GM19238 (cell line): ENCODE data around the gene SIPA1L3.
"Not testable (repeated sequence)": the region's sequence is repeated elsewhere in the genome, so short reads cannot be mapped to it uniquely, and the experiment has no call there.

ENCODE experiments used
- DNase-seq: peaks from one replicate; pipeline ENCODE4 v3.0.0; 2011; ENCODE audit warnings: low spot score; ENCODE audit not compliant: insufficient read length

Gene SIPA1L3

DNA sequence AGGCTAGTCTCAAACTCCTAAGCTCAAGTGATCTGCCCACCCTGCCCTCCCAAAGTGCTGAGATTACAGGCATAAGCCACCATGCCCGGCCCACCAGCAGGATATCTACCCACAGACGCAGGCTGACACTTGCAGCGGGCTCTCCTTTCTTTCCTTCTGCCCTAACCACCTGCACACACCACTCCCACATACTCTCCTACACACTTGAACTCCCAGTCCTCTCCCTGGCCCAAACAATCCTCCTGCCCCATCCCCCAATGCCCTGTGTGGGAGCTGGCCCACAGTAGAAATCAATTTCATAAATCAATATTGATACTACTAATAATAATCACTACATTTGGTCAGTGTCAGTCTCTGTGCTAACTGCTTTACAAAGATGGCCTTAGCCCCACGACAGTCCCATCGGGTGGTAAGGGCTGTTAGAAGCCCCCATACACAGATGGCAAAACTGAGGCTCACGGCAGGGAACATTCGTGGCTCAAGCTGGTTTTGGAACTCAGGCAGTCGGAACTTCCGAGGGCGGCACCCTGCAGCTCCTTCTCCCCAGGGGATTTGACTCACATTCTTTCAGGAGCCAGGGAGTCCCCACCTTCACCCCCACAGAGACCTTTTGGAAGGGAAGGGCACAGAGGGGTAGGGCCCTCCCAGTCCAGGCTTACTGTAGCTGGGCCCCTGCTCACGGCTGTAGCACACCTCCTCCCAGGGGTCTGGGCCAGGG lies 320.4 kb downstream of the SIPA1L3 start:
- DNase-seq = no peak

DNA sequence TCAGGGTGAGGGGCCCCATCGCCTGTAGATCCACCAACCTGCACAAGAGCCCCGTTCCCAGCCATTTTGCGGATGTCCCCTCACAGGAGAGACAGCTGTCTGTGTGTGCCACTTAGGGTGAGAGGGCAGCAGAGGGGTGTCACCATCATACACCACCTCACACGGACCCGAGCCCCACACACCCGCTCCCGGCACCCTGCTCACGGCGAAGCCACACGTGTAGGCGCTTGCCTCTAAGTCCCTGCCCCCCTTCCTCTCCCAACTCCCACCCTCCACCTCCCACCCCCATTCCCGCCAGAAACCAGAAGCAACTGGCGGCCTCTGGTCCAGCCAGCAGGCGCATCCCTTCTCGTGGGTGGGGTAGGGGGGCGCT lies 321.0 kb downstream of the SIPA1L3 start:
- no peak for DNase-seq

DNA sequence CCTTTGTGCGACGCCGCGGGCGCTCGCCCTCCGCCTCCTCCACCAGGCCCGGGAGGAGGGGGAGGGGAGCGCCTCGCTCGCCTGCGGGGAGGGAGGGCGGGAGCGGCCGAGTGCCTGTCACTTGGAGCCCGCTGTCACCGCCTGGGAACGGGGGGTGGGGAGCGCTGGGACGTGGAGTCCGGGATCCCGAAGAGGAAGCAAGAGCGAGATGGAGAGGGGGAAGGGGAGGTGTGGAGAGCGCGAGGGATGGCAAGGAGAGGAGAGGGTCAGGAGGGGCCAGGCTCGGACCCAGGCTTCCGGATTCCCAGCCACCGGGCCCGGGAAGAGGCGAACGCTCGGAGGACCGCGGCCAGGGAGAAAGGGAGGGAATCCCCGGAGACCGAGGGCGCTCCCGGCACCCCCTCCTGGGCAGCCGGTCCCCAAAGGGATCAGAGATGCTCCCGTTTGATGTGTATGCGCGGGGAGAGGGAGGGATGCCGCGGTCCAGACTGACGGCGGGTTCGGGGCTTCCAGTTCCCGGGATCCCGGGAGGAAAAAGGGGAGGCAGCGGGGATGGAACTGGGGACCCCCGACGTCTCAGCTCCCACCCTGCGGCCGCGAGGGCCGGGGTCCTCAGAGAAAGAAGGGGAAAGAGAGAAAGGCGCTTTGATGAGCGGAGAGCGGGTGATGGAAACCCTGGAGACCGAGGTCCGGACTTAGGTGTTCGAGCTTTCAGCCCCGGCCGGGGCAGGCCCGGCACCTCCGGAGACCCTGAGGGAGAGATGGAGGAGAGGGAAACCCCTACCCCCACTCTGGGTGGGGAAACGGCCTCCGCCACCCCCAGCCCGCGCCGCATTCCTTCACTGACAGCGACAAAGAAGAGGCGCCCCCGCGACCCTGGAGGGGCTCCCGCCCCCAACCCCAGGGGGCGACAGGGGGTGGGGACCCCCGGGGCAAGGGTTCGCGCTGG lies 321.8 kb downstream of the SIPA1L3 start:
- DNase-seq = no peak

DNA sequence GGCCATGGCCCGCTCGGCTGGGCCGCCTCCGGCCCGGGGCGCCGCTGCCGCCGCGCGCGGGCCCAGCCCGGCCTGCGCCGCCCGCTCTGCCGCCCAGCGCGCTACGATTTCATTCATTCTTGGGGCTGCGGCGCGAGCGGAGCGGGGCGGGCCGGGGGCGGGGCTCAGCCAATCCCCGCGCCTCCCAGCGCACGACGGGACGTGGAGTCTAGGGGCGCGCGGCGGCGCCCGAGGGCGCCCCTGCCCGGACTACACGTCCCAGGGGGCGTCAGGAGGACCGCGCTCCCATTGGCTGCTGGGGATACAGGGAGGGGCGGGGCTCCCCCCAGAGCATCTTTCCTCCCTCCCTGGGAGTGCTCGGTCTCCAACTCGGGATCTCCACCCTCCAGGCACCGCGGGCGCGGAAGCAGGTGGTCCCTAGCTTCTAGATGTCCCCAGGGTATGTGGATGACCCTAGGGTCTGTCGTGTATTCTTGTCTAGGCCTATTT lies 322.6 kb downstream of the SIPA1L3 start:
- DNase-seq = peak; percentile 85

DNA sequence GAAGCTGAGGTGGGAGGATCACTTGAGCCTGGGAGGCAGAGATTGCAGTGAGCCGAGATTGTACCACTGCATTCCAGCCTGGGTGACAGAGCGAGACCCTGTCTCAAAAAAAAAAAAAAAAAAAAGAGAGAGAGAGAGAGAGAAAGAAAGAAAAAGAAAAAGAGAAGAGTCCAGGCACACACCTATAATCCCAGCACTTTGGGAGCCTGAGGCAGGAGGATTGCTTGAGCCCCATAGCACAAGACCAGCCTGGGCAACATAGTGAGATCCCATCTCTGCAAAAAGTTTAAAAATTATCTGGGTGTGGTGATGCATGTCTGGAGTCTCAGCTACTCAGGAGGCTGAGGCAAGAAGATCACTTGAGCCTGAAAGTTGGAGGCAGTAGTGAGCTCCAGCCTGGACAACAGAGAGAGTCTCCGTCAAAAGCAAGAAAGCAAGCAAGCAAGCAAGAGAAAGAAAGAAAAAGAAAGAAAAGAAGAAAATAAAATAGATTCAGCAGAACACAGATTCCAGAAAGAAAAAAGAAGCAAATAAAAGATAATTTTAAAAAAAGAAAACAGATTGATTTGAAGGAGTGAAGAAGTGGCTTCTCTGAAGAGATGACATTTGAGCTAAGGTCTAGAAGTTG lies 323.6 kb downstream of the SIPA1L3 start:
- DNase-seq = not testable (repeated sequence)

DNA sequence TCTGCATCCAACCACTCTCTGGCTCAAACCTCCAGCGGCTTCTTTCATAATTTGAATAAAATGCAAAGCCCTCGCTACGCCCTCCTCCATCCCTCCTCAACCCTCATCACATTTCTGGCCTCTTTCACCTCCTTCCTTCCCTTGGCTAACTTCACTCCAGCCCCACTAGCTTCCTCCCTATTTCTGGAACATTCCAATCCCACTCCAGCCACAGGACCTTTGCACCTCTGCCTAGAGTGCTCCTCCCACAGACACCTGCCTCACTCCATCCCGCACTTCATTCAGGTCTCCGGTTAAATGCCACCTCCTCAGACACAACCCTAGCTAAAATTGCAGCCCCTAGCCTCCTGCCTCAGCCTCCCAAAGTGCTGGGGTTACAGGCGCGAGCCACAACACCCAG lies 324.9 kb downstream of the SIPA1L3 start:
- DNase-seq = no peak

DNA sequence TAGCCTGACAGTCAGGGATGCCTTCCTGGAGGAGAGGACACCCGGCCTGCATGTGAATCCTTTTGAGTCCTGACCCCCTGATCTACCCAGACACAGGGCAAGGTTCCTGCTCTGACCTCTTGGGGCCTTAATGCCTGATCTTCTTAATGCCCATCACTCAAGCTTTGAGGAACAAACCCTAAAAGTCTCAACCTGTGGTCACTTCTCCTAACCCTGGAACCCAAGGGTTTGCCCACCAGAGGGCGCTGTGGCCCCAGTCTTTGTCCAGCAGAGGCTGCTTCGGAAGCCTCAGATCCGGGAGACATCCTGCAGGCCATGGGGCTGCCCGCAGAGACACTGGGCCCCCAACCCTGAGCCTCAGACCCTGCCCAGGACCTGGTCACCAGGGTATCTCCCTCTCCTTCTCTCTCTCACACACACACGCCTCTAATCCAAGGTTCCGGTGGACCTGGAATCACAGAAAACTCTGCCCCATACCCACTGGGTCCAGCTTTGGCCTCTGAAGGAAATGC lies 326.8 kb downstream of the SIPA1L3 start:
- DNase-seq = peak; percentile 76

DNA sequence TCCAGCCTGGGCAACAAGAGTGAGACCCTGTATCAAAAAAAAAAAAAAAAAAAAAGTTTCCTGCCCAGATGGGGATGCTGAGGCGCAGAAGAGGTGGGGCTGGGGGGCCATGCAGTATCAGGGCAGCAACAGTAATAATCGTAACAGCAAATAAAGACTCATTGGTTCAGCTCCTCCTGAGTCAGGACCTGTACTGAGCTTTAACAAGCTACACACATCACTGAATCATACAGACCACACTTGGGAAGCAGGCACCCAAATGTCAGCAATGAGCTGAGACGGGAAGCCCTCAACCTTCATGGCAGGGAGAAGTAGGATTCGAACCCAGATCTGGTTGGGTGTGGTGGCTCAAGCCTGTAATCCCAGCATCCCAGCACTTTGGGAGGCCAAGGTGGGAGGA lies 327.6 kb downstream of the SIPA1L3 start:
- no peak for DNase-seq

DNA sequence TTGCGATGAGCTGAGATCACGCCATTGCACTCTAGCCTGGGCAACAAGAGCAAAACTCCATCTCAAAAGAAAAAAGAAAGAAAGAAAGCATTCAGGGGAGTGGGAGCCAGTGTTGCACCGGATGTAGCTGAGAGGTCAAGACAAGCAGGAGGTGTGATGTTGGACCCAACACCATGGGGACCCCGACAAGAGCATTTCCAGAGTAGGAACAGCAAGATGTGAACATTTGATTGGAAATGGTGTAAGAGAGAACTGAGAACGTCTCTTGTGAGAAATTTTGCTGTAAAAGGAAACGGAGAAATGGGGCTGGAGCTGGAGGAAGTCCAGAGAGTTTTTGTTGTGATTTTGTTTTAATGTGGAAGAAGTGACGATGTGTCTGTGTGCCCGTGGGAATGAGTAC lies 332.8 kb downstream of the SIPA1L3 start:
- DNase-seq = no peak

DNA sequence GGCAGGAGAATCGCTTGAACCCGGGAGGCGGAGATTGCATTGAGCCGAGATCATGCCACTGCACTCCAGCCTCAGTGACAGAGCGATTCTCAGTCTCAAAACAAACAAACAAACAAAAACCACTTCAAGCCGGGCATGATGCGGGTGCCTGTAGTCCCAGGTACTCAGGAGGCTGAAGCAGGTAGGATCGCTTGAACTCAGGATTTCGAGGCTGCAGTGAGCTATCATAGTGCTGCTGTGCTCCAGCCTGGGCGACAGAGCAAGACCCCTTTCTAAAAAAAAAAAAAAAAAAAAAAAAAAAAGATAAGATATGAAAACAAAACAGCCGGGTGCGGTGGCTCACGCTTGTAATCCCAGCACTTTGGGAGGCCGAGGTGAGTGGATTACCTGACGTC lies 336.3 kb downstream of the SIPA1L3 start:
- no peak for DNase-seq

DNA sequence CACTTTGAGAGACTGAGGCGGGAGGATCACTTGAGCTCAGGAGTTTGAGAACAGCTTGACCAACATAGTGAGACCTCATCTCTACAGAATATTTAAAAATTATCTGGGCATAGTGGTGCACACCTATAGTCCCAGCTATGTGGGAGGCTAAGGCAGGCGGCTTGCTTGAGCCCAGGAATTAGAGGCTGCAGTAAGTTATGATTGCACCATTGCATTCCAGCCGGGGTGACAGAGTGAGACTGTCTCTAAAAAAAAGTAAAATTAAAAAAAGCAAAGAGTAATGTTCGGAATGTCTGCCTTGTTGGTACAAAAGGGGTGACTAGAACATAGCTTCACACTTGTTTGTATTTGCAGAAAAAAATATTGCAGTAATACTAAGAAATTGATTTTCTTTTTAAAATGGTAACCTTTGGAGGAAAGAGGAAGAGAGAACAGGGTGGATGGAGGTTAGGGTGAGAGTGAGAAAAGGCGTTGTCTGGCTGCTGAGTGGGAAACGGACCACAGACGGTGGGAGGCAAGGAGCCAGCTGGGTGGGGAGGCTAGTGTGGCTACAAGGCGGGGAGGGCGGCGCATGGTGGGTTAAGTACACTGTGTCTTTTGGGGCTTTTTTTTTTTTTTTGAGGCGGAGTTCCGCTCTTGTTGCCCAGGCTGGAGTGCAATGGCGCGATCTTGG lies 339.0 kb downstream of the SIPA1L3 start:
- no peak for DNase-seq

DNA sequence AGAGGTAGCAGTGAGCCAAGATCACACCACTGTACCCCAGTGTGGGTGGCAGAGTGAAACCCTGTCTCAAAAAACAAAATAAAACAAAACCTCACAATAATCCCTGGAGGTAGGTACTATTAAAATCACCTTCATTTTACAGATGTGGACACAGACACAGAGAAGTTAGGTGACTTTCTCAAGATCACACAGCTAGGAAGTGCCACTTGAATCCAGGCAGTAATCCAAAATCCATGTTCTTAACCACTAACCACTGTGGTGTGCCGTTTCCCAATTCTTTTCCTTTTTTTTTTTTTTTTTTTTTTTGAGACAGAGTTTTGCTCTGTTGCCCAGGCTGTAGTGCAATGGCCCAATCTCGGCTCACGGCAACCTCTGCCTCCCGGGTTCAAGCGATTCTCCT lies 340.1 kb downstream of the SIPA1L3 start:
- no peak for DNase-seq

DNA sequence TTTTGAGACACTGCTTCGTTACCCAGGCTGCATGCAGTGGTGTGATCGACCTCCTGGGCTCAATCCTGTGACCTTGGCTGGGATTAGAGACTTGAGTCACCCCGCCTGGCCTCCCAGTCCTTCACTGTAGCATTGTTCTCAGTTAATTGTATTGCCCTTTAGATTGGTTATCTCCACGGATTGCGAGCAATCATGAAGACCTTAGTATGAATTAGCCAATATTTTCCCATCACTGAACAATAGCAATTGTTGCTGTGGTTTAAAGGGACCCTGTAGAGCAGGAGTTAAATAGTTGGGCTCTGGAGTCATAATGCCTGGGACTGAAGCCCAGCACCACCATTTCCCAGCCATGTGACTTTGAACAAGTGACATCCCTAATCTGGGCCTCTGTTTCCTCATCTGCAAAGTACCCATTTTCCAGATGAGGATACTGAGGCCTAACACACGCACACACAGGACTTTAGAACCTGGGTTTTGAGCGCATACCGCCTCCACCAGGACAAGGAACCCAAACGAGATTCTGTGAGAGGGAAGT lies 340.8 kb downstream of the SIPA1L3 start:
- DNase-seq = no peak

DNA sequence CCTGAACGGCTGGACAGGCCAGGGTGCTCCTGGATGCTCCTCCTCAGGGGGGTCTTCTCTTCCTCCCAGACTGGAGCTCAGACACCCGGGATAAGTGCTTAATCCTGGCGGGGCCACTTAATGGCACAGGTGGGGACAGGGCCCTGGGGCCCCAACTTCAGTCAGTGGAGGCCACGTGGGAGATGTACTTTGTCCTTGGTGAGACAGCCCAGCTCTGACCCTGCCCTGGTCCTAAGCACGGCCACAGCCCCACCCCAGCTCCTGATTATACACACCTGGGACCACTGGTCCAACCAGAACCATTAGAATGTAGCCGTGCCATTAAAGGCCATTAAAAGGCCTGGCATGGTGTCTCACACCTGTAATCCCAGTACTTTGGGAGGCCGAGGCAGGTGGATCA lies 341.4 kb downstream of the SIPA1L3 start:
- DNase-seq = no peak

DNA sequence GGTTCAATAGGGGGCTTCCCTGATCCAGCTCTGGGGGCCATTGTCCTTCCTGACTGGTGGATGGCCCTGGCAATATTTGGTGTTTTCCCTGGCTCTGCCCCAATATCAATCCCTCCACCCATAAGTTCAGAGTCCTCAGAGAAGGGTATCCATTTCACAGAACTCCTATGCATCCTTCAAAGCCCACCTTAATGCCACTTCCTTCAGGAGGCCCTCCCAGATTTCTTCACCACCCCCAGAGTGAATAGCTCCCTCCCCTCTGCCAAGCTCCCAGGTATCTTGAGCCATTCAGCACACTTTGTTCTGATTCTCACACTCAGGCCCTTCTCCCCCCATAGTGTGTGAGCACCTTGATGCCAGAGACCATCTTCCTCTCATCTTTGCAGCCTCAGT lies 343.4 kb downstream of the SIPA1L3 start:
- no peak for DNase-seq

DNA sequence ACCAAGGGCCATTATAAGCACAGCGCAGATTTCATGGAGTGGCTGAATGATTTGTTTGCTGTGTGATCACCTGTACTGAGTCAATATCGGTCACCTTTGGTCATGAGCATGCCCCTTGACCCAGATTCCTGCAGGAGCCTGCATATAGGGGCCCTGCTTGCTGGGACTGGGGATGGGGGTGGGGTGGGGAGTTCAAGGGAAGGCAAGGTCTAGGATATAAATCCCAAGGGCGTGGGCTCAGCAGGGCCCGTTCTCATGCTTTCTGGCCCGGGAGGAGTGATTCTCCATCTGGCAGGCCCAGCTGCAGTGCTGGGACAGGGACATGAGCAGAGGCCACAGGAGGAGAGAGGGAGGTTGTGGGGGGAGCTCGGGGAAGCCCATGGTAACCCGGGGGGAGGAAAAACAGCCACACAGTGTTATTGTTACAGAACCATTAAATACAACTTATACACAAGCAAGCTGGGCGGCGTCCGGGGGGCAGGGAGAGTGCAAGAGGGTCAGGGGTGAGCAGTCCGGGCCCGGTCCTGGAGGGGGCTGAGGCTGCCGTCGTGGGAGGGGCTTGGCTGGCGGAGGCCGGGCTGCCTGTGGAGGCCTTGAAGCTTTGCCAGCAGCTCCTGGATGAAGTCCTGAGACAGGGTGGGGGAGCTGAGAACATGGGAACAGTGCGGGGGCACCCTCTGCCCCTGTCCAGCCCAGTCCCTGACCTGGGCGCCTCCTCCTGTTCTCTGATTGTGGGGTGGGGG lies 344.0 kb downstream of the SIPA1L3 start:
- DNase-seq = no peak

DNA sequence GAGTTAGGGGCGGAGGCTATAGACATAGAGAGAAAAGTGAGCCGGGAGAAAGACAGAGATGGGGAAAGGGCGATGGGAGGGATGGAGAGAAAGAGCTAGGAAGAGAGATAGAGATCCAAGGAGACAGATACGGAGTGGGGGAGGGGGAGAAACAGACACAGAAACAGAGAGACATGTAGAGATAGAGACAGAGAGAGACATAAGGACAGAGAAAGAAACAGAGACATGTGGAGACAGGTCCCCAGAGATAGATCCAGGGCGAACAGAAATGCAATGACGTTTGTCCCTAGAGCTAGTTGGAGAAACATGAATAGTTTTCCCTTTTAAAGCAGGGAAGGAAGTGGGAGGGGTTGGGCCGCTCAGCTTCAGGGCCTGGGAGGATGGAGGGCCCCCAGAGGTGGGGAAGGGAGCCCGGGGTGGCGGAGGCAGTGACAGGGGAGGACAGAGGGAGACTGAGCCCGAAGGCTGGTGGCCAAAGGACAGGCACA lies 344.6 kb downstream of the SIPA1L3 start:
- DNase-seq = no peak

DNA sequence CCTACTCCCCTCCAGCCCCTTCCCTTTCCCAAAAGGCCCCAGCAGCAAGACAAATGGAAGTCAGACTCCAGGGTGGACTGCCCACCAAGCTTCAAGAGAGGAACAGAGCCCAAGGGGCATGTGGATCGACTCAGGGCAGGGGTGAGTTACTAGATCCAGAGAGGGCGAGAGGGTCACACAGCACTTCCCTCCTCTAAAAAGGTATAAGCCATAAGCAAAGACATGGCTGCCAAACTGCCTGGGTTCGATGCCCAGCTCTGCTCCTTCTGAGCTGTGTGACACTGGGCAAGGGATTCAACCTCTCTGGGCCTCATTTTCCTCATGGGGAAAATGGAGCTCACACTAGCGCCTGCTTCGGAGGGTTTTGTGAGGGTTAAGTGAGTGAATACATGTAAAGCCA lies 345.4 kb downstream of the SIPA1L3 start:
- DNase-seq = no peak

DNA sequence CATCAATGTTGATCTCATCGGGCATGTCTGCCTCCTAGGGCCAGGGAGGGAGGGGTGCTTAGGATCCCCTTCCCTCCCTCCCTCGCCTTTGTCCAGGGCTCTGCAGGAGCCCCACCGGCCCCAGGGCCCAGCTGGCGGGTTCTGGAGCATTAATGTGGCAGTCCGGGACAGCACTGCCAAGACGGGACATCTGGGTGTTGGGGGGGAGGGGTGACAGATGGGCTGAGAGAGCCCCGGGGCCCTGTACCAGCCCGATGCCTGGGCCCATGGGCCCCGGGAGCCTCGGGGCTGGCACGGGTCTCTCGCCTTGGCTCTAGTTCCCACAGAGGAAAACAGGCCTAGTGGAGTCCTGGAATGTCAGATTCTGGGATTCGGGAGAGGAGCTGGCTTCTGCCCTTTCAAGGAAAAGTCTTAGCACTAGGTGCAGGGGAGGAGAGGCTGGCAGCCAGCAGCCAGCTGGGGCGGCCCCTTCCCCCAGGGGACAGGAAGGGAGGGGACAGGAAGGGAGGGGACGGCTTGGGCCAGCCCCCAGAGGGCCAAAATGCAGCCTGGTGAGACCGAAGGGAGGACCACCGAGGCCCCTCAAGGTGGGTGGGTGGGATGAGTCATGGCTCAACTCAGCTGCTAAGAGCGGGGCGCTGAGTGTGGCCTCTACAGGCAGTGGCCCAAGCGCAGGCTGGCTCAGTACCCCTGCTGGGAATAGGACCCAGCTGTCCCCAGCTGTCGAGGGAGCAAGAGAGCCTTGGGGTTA lies 346.1 kb downstream of the SIPA1L3 start:
- DNase-seq = no peak
